ENCODE results near the gene CALML5.

The CALML5 gene

DNA sequence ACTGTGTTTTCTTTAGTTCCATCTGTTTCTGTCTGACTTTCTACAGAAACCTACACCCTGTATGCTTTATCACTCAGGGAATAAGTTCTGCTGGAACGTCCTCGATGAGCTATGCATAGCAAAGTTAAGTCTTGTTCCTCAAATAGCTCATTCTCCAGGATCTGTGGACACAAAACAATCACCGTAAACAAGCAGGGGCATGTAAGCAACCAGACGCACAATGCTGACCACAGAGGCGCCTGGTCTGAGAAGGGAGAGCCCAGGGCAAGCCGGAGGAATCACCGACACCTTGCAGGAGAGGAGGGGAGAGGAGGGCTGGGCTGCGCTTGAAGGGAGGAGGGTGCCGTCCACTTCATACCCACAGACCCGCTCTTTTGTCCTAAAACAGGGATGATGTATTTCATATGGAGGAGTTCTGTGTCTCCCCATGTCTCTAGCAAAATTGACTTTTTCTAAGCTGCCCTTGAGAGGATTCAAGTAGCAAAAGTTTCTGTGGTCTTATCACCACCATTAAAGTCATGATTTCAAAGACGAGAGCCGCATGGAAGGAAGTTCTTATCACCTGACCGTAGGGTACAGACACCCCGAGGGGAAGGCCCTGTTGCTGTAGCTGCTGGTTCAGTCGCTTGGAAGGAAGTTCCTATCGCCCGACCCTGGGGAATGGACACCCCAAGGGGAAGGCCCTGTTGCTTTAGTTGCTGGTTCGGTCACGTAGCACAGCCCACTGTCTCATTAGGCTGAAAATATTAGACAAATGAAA is 39.7 kb upstream of the CALML5 start:
- TF ChIP-seq, protein P1, sequence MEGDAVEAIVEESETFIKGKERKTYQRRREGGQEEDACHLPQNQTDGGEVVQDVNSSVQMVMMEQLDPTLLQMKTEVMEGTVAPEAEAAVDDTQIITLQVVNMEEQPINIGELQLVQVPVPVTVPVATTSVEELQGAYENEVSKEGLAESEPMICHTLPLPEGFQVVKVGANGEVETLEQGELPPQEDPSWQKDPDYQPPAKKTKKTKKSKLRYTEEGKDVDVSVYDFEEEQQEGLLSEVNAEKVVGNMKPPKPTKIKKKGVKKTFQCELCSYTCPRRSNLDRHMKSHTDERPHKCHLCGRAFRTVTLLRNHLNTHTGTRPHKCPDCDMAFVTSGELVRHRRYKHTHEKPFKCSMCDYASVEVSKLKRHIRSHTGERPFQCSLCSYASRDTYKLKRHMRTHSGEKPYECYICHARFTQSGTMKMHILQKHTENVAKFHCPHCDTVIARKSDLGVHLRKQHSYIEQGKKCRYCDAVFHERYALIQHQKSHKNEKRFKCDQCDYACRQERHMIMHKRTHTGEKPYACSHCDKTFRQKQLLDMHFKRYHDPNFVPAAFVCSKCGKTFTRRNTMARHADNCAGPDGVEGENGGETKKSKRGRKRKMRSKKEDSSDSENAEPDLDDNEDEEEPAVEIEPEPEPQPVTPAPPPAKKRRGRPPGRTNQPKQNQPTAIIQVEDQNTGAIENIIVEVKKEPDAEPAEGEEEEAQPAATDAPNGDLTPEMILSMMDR (IDR thresholded peaks at IDR 0.05; ENCODE audit: control insufficient read depth, extremely low read depth, insufficient read depth): no peak
- DNase-seq (ENCODE audit: low read depth): no peak
- H3K4me3 ChIP-seq (ENCODE audit: low read depth, low read length): no peak overlapping the region

- TF ChIP-seq, protein P1 (IDR thresholded peaks at IDR 0.05; ENCODE audit: control insufficient read depth, extremely low read depth, insufficient read depth): no peak
- no peak for DNase-seq (ENCODE audit: low read depth)
- no peak overlapping the region for H3K4me3 ChIP-seq (ENCODE audit: low read depth, low read length)
Observed at GRCh38 chr10:5538446-5538845, 39.1 kb upstream of the CALML5 start.

DNA sequence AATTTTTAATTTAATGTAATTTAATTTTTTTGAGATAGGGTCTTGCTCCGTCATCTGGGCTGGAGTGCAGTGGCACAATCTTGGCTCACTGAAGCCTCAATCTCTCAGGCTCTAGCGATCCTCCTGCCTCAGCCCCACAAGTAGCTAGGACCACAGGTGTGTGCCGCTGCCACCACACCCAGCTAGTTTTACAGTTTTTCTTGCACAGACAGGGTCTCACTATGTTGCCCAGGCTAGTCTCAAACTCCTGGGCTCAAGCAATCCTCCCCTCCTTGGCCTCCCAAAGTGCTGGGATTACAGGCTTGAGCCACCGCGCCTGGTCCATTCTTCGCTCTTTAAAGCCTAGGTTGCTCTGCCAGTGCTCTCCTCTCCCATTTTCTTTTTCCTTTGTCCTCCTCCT is 38.3 kb upstream of the CALML5 start:
- no peak overlapping the region for H3K4me3 ChIP-seq (ENCODE audit: low read depth, low read length)
- TF ChIP-seq, protein P1 (IDR thresholded peaks at IDR 0.05; ENCODE audit: control insufficient read depth, extremely low read depth, insufficient read depth): no peak
- no peak for DNase-seq (ENCODE audit: low read depth)

DNA sequence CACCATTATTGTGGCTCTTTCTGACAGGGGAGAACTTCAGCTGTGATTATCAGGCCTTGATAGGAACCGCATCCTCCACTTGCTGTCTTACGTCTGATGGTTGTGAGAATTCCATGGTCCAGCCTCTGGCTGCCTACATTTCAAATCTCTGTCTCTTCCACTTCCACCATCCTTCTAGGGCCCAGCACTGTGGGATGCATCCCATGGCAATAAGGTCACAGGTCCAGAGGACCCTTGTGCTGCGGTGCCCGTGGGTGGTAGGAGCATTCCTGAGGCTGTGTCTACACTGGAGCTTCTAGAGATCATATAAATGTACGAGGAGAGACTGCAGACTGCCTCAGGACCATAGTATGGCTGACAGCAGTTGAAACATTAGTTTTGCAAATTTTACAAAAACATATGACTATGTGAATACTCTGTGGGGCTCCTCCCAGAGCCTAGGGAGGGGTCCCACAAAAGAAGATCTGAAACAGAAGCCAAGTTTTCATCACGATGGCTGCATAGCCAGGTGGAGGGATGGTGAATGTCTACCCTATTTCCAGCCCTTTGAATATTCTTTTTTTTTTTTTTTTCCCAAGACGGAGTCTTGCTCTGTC is 37.2 kb upstream of the CALML5 start:
- TF ChIP-seq, protein P1 (IDR thresholded peaks at IDR 0.05; ENCODE audit: control insufficient read depth, extremely low read depth, insufficient read depth): no peak
- no peak overlapping the region for H3K4me3 ChIP-seq (ENCODE audit: low read depth, low read length)
- DNase-seq (ENCODE audit: low read depth): no peak

- no peak overlapping the region for H3K4me3 ChIP-seq (ENCODE audit: low read depth, low read length)
- no peak for DNase-seq (ENCODE audit: low read depth)
- TF ChIP-seq, protein P1 (IDR thresholded peaks at IDR 0.05; ENCODE audit: control insufficient read depth, extremely low read depth, insufficient read depth): no peak
Observed at GRCh38 chr10:5534880-5535856, 35.8 kb upstream of the CALML5 start.

- TF ChIP-seq, protein P1 (IDR thresholded peaks at IDR 0.05; ENCODE audit: control insufficient read depth, extremely low read depth, insufficient read depth): no peak
- DNase-seq (ENCODE audit: low read depth): no peak
- H3K4me3 ChIP-seq (ENCODE audit: low read depth, low read length): no peak overlapping the region
Observed at GRCh38 chr10:5534051-5534821, 34.9 kb upstream of the CALML5 start.

Measured in LNCaP clone FGC (cell line).